ENCODE results near the gene TMC3. TPM values are rescaled to one million over a fixed set of nuclear protein-coding genes. Genes with fewer than 3 reads are reported as not detected.

The TMC3 gene
- total and polyA plus RNA-seq, 10 of the 15 experiments (the other 5 are each of a cell fraction or from before 2014, with no cell fraction given) = 0.03 to 0.04 (median 0.04) TPM; not detected in 7

GRCh38 chr15:81391657-81392056 is 17.6 kb upstream of the TMC3 start:
- Histone ChIP-seq H3K4me3 (no peak overlapping the region), H3K36me3 (ENCODE audit: control insufficient read depth in 2 of 2, insufficient read depth in 2 of 2, low read length in 1 of 2) (no peaks in the 10 kb centered on the region), H3K9me3 (replicated peaks; ENCODE audit: control insufficient read depth, insufficient read depth, low read length) (no peaks in the 10 kb centered on the region), H3K4me2 (ENCODE audit: control insufficient read depth, insufficient read depth) (no peak overlapping the region), H3K4me1 (ENCODE audit: control insufficient read depth, insufficient read depth, low read length) (no peaks in the 10 kb centered on the region), H3K79me2 (ENCODE audit: control insufficient read depth, insufficient read depth, low read length) (no peaks in the 10 kb centered on the region), H4K20me1 (ENCODE audit: control insufficient read depth, insufficient read depth) (no peaks in the 10 kb centered on the region), H3K27me3 (replicated peaks in 1 of 2; ENCODE audit: control insufficient read depth in 2 of 2, insufficient read depth in 2 of 2, low read length in 1 of 2) (no peaks in the 10 kb centered on the region), H3K27ac (ENCODE audit: control insufficient read depth, insufficient read depth) (no peak overlapping the region), H3K9ac (ENCODE audit: control insufficient read depth, insufficient read depth, low read length) (no peak overlapping the region), H2AFZ (ENCODE audit: control insufficient read depth, low read depth, low read length) (no peak overlapping the region)
- FAIRE-seq (no peak), DNase-seq (ENCODE audit: low read depth, low spot score) (no peak), ATAC-seq (no peak)
- TF ChIP-seq NR2F1 (conservative IDR thresholded peaks at IDR 0.05) (no peak), NFIC (IDR thresholded peaks at IDR 0.05; ENCODE audit: low read depth, low read length) (no peak), CTCF (IDR thresholded peaks at IDR 0.05 in 2 of 3, conservative IDR thresholded peaks at IDR 0.05 in 1 of 3; ENCODE audit: control insufficient read depth in 2 of 3, extremely low read depth in 1 of 3, insufficient read depth in 1 of 3, low read depth in 3 of 3, low read length in 3 of 3) (no peak), RUNX3 (IDR thresholded peaks at IDR 0.05; ENCODE audit: low read length) (no peak), NFYA (IDR thresholded peaks at IDR 0.05; ENCODE audit: borderline replicate concordance, low read depth, low read length) (no peak), IRF5 (IDR thresholded peaks at IDR 0.05; ENCODE audit: borderline replicate concordance) (no peak), TAF1 (IDR thresholded peaks at IDR 0.05; ENCODE audit: borderline replicate concordance, low read depth, low read length) (no peak), ZZZ3 (IDR thresholded peaks at IDR 0.05; ENCODE audit: control insufficient read depth, insufficient read length, low read depth) (no peak), ZNF24 (IDR thresholded peaks at IDR 0.05) (no peak), IRF4 (IDR thresholded peaks at IDR 0.05; ENCODE audit: low read depth, low read length) (no peak), NR2C2 (IDR thresholded peaks at IDR 0.05; ENCODE audit: borderline replicate concordance, control insufficient read depth, insufficient read length, low read depth) (no peak), SIX5 (IDR thresholded peaks at IDR 0.05; ENCODE audit: low read depth, low read length, severe bottlenecking) (no peak), BACH1 (IDR thresholded peaks at IDR 0.05; ENCODE audit: borderline replicate concordance) (no peak)
- TF ChIP-seq, protein P1, sequence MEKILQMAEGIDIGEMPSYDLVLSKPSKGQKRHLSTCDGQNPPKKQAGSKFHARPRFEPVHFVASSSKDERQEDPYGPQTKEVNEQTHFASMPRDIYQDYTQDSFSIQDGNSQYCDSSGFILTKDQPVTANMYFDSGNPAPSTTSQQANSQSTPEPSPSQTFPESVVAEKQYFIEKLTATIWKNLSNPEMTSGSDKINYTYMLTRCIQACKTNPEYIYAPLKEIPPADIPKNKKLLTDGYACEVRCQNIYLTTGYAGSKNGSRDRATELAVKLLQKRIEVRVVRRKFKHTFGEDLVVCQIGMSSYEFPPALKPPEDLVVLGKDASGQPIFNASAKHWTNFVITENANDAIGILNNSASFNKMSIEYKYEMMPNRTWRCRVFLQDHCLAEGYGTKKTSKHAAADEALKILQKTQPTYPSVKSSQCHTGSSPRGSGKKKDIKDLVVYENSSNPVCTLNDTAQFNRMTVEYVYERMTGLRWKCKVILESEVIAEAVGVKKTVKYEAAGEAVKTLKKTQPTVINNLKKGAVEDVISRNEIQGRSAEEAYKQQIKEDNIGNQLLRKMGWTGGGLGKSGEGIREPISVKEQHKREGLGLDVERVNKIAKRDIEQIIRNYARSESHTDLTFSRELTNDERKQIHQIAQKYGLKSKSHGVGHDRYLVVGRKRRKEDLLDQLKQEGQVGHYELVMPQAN (conservative IDR thresholded peaks at IDR 0.05) = no peak
- TF ChIP-seq, protein P2, sequence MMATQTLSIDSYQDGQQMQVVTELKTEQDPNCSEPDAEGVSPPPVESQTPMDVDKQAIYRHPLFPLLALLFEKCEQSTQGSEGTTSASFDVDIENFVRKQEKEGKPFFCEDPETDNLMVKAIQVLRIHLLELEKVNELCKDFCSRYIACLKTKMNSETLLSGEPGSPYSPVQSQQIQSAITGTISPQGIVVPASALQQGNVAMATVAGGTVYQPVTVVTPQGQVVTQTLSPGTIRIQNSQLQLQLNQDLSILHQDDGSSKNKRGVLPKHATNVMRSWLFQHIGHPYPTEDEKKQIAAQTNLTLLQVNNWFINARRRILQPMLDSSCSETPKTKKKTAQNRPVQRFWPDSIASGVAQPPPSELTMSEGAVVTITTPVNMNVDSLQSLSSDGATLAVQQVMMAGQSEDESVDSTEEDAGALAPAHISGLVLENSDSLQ (IDR thresholded peaks at IDR 0.05) = no peak
- SMC1A ChIA-PET (ENCODE audit: uncharacterized antibody, unreplicated experiment) = no interaction called here
- CTCF ChIA-PET = interaction anchor here (1.0 kb wide), 1 partner anchor 19 kb away, joined by 3 read pairs; no protein-coding TSS in a partner anchor
- WGBS (ENCODE audit: insufficient coverage, insufficient replicate concordance, low lambda C conversion rate, missing lambda C conversion rate) = 50% methylated on average over 2 of the region's 2 CpGs
- RAD21 ChIA-PET (ENCODE audit: unreplicated experiment) = no interaction called here
- BruUV-seq (replicated peaks) = no TSS peak
- POLR2A ChIA-PET = no interaction called here
- intact Hi-C loops (cut with micrococcal nuclease; ENCODE audit: unreplicated experiment) (no loop called here), in situ Hi-C loops (cut with MboI) (no loop called here)
